Right lobe of liver (tissue), 6 donors: ENCODE data around the gene INAVA. TPM values are rescaled to one million over a fixed set of nuclear protein-coding genes. Genes with fewer than 3 reads are reported as not detected.

Experiments used
- ATAC-seq, 4 donors: fragments of 200-7000 bp; cut with Tn5 transposase; one replicate each; pipeline ENCODE4 v1.9.1; 2020; ENCODE audit warnings: mild to moderate bottlenecking in 4 of 4, moderate library complexity in 4 of 4
- DNase-seq, 3 donors: peaks; one replicate each; pipeline ENCODE4 v3.0.0-alpha.2; 2020
- H3K27ac ChIP-seq, 3 donors: fragments of 200-600 bp; one replicate each; pipeline ENCODE4 v1.8.0; 2022
- H3K27me3 ChIP-seq, 2 donors: fragments of 200-600 bp; one replicate each; pipeline ENCODE4 v1.8.0; 2022
- H3K36me3 ChIP-seq, 4 donors: fragments of 200-600 bp; sonication (generic) in 1 of 4; one replicate each; pipeline versions ENCODE4 v1.5.1 to v1.8.0; 2017 to 2022; ENCODE audit warnings: control low read depth in 1 of 4
- H3K4me1 ChIP-seq, 4 donors: fragments of 200-600 bp; sonication (generic) in 1 of 4; one replicate each; pipeline versions ENCODE4 v1.5.1 to v1.8.0; 2017 to 2022; ENCODE audit warnings: control low read depth in 1 of 4
- H3K4me3 ChIP-seq, 3 donors: fragments of 200-600 bp; one replicate each; pipeline ENCODE4 v1.8.0; 2022
- H3K9me3 ChIP-seq, 4 donors: fragments of 200-600 bp; sonication (generic) in 1 of 4; one replicate each; pipeline versions ENCODE4 v1.5.1 to v1.8.0; 2017 to 2022; ENCODE audit warnings: control low read depth in 1 of 4
- CTCF ChIP-seq, 4 donors: fragments of 200-600 bp in 3 of 4; fragments of 450-650 bp in 1 of 4; IDR thresholded peaks; one replicate each; pipeline versions ENCODE4 v1.5.1 to v1.8.0; 2016 to 2022; ENCODE audit warnings: antibody characterized with exemption in 4 of 4, mild to moderate bottlenecking in 2 of 4
- POLR2A ChIP-seq: fragments of 450-650 bp; IDR thresholded peaks from one replicate; pipeline ENCODE4 v1.6.1; 2017; ENCODE audit warnings: antibody characterized with exemption, mild to moderate bottlenecking
- WGBS: methylation state at CpG from one replicate; pipeline ENCODE4 v1.1.6; 2018; ENCODE audit warnings: low coverage, low lambda C conversion rate; ENCODE audit not compliant: insufficient coverage; ENCODE audit errors: missing lambda C conversion rate; 5-methylcytosine and 5-hydroxymethylcytosine counted together
- intact Hi-C, 2 donors: fragments of 100-400 bp; cut with DNase I; formaldehyde crosslinking; loops; one replicate each; pipeline versions ENCODE4 v1.11.2 to v1.14.1; 2022
- total RNA-seq, 6 experiments: library from RNA; depleted of rRNA in 2 of 6; stranded (reverse); fragments of >200 nt in 2 of 6; fragmentation: NEBNext Ultra II Directional in 3 of 6; extraction: Animal tissue kit (Norgen Biotek cat#: 25700) in 3 of 6; gene quantifications; one replicate each; pipeline versions ENCODE4 v1.1.0 to v1.2.4, GENCODE V29; 2016 to 2023
- donor health status: DM: no; HTN: yes; CAD: no.
- donor health status: DM: no; HTN: no; CAD: no.
- donor health status: DM: no; HTN: no; CAD: no.
- donor health status: DM: no; HTN: yes; CAD: no.
- donor health status: DM: no; HTN: yes; CAD: no.

The INAVA gene
- total RNA-seq, 6 experiments from 2014 or later: 0.29 to 0.55 (median 0.41) TPM

GRCh38 chr1:200906491-200906890 lies 11.8 kb downstream of the INAVA start:
- DNase-seq (no peak), ATAC-seq (no peak)
- no peaks in the 10 kb centered on the region for H3K9me3 ChIP-seq
- no peak for TF ChIP-seq CTCF (IDR thresholded peaks at IDR 0.05)
- no peaks in the 10 kb centered on the region for H3K4me1 ChIP-seq
- H3K27ac ChIP-seq: no peak overlapping the region
- H3K36me3 ChIP-seq: no peaks in the 10 kb centered on the region
- intact Hi-C loops: no loop called here
- H3K4me3 ChIP-seq: no peak overlapping the region
- WGBS: 100% methylated on average over 1 of the region's 2 CpGs
- H3K27me3 ChIP-seq: no peaks in the 10 kb centered on the region

GRCh38 chr1:200907611-200908097 lies 13.0 kb downstream of the INAVA start:
- Histone ChIP-seq H3K4me1 (no peaks in the 10 kb centered on the region), H3K9me3 (no peaks in the 10 kb centered on the region), H3K36me3 (no peaks in the 10 kb centered on the region), H3K27ac (no peak overlapping the region), H3K27me3 (no peaks in the 10 kb centered on the region), H3K4me3 (no peak overlapping the region)
- ATAC-seq (peak in 1 of 4 donors; percentile 41), DNase-seq (no peak)
- intact Hi-C loops: no loop called here
- 76% methylated on average over 2 of the region's 5 CpGs for WGBS
- TF ChIP-seq CTCF (IDR thresholded peaks at IDR 0.05): no peak
- no peak for TF ChIP-seq POLR2A

GRCh38 chr1:200908191-200908868 lies 13.6 kb downstream of the INAVA start:
- WGBS: 95% methylated on average over 3 of the region's 6 CpGs
- TF ChIP-seq CTCF (IDR thresholded peaks at IDR 0.05) (no peak), POLR2A (no peak)
- Histone ChIP-seq H3K27ac (no peak overlapping the region), H3K36me3 (no peaks in the 10 kb centered on the region), H3K9me3 (no peaks in the 10 kb centered on the region), H3K27me3 (no peaks in the 10 kb centered on the region), H3K4me3 (no peak overlapping the region), H3K4me1 (no peaks in the 10 kb centered on the region)
- no peak for DNase-seq
- ATAC-seq: no peak
- intact Hi-C loops: no loop called here

DNA sequence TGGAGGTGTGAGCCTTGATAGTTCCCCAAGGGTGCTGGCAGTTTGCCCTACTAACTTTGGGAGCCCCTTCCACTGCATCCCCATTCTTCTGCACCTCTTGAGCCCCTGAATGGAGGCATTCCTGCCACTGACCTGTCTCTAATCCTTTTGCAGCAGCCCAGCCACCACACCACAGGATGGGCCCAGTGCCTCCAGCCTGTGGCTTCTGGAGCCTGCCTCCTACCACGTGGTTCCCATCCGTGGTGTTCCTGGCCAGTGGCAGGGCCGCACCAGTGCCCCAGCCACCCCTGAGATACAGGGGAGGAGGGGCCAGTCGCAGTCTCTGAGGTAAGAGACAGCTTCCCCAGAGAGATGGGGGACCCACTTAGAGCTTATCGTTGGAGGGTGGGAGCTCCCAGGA lies 14.4 kb downstream of the INAVA start:
- Histone ChIP-seq H3K4me1 (no peaks in the 10 kb centered on the region), H3K4me3 (no peak overlapping the region), H3K9me3 (no peaks in the 10 kb centered on the region), H3K27me3 (no peaks in the 10 kb centered on the region), H3K27ac (no peak overlapping the region), H3K36me3 (no peaks in the 10 kb centered on the region)
- intact Hi-C loops: no loop called here
- DNase-seq (no peak), ATAC-seq (no peak)
- TF ChIP-seq POLR2A (no peak), CTCF (IDR thresholded peaks at IDR 0.05) (no peak)
- no CpG with 5 or more reads among the region's 5 CpGs for WGBS
